Adrenal gland (tissue), 5 donors: Measurements from ENCODE around the gene PORCN.

Experiments used
- POLR2A ChIP-seq, 2 donors: fragments of 450-650 bp; IDR thresholded peaks; one replicate each; pipeline ENCODE4 v1.6.1; 2017; ENCODE audit warnings: antibody characterized with exemption in 2 of 2, mild to moderate bottlenecking in 2 of 2, moderate library complexity in 1 of 2
- TF ChIP-seq, protein P1 (sequence below), 6 experiments: fragments of 450-650 bp in 4 of 6; fragments of 200-600 bp in 2 of 6; sonication (generic) in 1 of 6; IDR thresholded peaks; 1 replicate in 5 of 6; 2 replicates in 1 of 6; pipeline versions ENCODE4 v1.5.1 to v1.8.0; 2016 to 2021; ENCODE audit warnings: antibody characterized with exemption in 6 of 6, mild to moderate bottlenecking in 2 of 6, moderate library complexity in 1 of 6
- donor health status: DM: no; HTN: no; CAD: no.

DNA sequence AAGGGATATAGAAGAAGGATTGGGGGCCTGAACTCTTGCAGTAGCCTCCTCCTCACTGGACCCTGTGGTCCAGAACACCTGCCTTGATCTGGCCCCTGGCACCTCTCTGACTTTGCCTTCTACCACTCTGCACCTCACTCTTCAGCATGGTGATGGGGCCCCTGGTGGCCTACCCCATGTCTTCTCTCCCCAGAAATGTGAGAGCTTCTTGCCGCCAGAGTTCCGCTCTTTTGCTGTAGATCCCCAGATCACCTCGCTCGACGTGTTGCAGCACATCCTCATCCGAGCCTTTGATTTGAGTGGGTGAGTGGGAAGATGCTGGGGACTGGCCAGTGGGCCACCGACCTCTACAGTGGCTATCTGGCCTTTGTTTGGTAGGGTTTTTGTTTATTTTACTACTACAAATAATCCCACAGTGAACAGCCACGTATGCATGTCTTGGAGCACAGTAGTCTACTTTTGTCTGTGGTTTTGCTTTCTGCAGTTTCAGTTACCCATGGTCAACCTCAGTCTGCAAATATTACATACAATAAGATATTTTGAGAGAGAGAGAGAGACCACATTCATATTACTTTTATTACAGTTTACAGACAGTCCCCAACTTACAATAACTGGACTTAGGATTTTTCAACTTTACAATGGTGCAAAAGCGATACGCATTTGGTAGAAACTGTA, 32.5 kb downstream of the PORCN start:
- TF ChIP-seq, protein P1, sequence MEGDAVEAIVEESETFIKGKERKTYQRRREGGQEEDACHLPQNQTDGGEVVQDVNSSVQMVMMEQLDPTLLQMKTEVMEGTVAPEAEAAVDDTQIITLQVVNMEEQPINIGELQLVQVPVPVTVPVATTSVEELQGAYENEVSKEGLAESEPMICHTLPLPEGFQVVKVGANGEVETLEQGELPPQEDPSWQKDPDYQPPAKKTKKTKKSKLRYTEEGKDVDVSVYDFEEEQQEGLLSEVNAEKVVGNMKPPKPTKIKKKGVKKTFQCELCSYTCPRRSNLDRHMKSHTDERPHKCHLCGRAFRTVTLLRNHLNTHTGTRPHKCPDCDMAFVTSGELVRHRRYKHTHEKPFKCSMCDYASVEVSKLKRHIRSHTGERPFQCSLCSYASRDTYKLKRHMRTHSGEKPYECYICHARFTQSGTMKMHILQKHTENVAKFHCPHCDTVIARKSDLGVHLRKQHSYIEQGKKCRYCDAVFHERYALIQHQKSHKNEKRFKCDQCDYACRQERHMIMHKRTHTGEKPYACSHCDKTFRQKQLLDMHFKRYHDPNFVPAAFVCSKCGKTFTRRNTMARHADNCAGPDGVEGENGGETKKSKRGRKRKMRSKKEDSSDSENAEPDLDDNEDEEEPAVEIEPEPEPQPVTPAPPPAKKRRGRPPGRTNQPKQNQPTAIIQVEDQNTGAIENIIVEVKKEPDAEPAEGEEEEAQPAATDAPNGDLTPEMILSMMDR (IDR thresholded peaks at IDR 0.05) = no peak
- no peak for TF ChIP-seq POLR2A (IDR thresholded peaks at IDR 0.05)
